IMR-90 (cell line): ENCODE data around the gene CBL. TPM values are rescaled to one million over a fixed set of nuclear protein-coding genes. Genes with fewer than 3 reads are reported as not detected.

ENCODE experiments used
- ATAC-seq: fragments of 200-7000 bp; cut with Tn5 transposase; 2 replicates; pipeline ENCODE4 v1.9.1; 2020; ENCODE audit warnings: low read depth, mild to moderate bottlenecking, moderate library complexity
- BruUV-seq: library from RNA; stranded (reverse); fragments of 400-500 nt; replicated peaks from 2 replicates; lab custom pipeline; 2021; lab: Mats Ljungman, UMichigan
- CTCF ChIA-PET: fragments of 300-600 bp; formaldehyde crosslinking; extraction: SDS; loops from one replicate; lab custom pipeline; 2021; ENCODE audit warnings: antibody characterized with exemption; lab: Yijun Ruan, JAX
- POLR2A ChIA-PET: fragments of 300-600 bp; sonication (Branson Sonifier 250); formaldehyde crosslinking; loops from one replicate; lab custom pipeline; 2022; ENCODE audit warnings: antibody characterized with exemption; ENCODE audit not compliant: unreplicated experiment; lab: Charles Lee
- DNase-seq: peaks from one replicate; pipeline ENCODE4 v3.0.0; 2013
- H2AFZ ChIP-seq: replicated peaks from 2 replicates; pipeline ENCODE3; 2013; ENCODE audit warnings: low read length, mild to moderate bottlenecking; ENCODE audit not compliant: poor library complexity
- H2AK5ac ChIP-seq: 2 replicates; pipeline ENCODE4 v1.6.1; 2013; ENCODE audit warnings: low read depth, low read length, inconsistent platforms
- H2AK9ac ChIP-seq: replicated peaks from 2 replicates; pipeline ENCODE3; 2013; ENCODE audit warnings: mild to moderate bottlenecking, low read depth, low read length, moderate library complexity; ENCODE audit not compliant: poor library complexity
- H2BK120ac ChIP-seq: 2 replicates; pipeline ENCODE4 v1.6.1; 2013; ENCODE audit warnings: low read depth, low read length, inconsistent platforms
- H2BK15ac ChIP-seq: 3 replicates; pipeline ENCODE4 v1.6.1; 2013; ENCODE audit warnings: low read depth, low read length, inconsistent platforms
- H2BK20ac ChIP-seq: 2 replicates; pipeline ENCODE4 v1.6.1; 2013; ENCODE audit warnings: low read depth, mild to moderate bottlenecking, inconsistent platforms, low read length, moderate library complexity
- H2BK5ac ChIP-seq: 2 replicates; pipeline ENCODE4 v1.6.1; 2013; ENCODE audit warnings: mild to moderate bottlenecking, low read depth, low read length, inconsistent platforms; ENCODE audit not compliant: poor library complexity, severe bottlenecking
- H3K14ac ChIP-seq: replicated peaks from 2 replicates; pipeline ENCODE4 v1.6.1; 2013; ENCODE audit warnings: low read depth, low read length, inconsistent platforms
- H3K18ac ChIP-seq: 2 replicates; pipeline ENCODE4 v1.6.1; 2013; ENCODE audit warnings: low read depth, low read length, control low read depth
- H3K23ac ChIP-seq: 2 replicates; pipeline ENCODE4 v1.6.1; 2013; ENCODE audit warnings: low read depth, low read length, inconsistent platforms
- H3K27ac ChIP-seq: 2 replicates; pipeline ENCODE4 v1.5.1; 2013; ENCODE audit warnings: mild to moderate bottlenecking, control low read depth, low read length; ENCODE audit not compliant: insufficient read depth
- H3K27me3 ChIP-seq: 2 replicates; pipeline ENCODE4 v1.6.1; 2013; ENCODE audit warnings: low read length; ENCODE audit not compliant: control insufficient read depth, insufficient read depth
- H3K36me3 ChIP-seq: 2 replicates; pipeline ENCODE4 v1.6.1; 2013; ENCODE audit warnings: low read length, mixed read lengths; ENCODE audit not compliant: control insufficient read depth, insufficient read depth
- H3K4ac ChIP-seq: 2 replicates; pipeline ENCODE4 v1.6.1; 2013; ENCODE audit warnings: low read depth, low read length, inconsistent platforms
- H3K4me1 ChIP-seq: 2 replicates; pipeline ENCODE4 v1.6.1; 2013; ENCODE audit warnings: low read length, mixed read lengths; ENCODE audit not compliant: control insufficient read depth, insufficient read depth
- H3K4me2 ChIP-seq: 2 replicates; pipeline ENCODE4 v1.6.1; 2013; ENCODE audit warnings: low read depth, mild to moderate bottlenecking, control low read depth, low read length, moderate library complexity
- H3K4me3 ChIP-seq: 2 replicates; pipeline ENCODE4 v1.5.1; 2013; ENCODE audit warnings: low read depth, mild to moderate bottlenecking, control low read depth, low read length, moderate library complexity; ENCODE audit not compliant: insufficient read depth
- H3K56ac ChIP-seq: 2 replicates; pipeline ENCODE4 v1.6.1; 2013; ENCODE audit warnings: low read length, inconsistent platforms; ENCODE audit not compliant: insufficient read depth; ENCODE audit errors: extremely low read depth
- H3K79me1 ChIP-seq, 2 experiments: 2 replicates each; pipeline ENCODE4 v1.6.1; 2013; ENCODE audit warnings: low read length in 2 of 2, inconsistent platforms in 1 of 2, low read depth in 1 of 2
- H3K9ac ChIP-seq: 2 replicates; pipeline ENCODE4 v1.6.1; 2013; ENCODE audit warnings: low read depth, low read length, control low read depth
- H3K9me1 ChIP-seq: 2 replicates; pipeline ENCODE4 v1.6.1; 2013; ENCODE audit warnings: low read length, inconsistent platforms; ENCODE audit not compliant: insufficient read depth
- H3K9me3 ChIP-seq: 2 replicates; pipeline ENCODE4 v1.6.1; 2013; ENCODE audit warnings: low read length; ENCODE audit not compliant: control insufficient read depth, insufficient read depth
- H4K20me1 ChIP-seq: 2 replicates; pipeline ENCODE4 v1.6.1; 2013; ENCODE audit warnings: low read length, inconsistent platforms; ENCODE audit not compliant: insufficient read depth
- H4K5ac ChIP-seq: 2 replicates; pipeline ENCODE4 v1.6.1; 2013; ENCODE audit warnings: mild to moderate bottlenecking, low read depth, low read length, control low read depth
- H4K8ac ChIP-seq, 2 experiments: 2 replicates each; pipeline ENCODE4 v1.6.1; 2013; ENCODE audit warnings: low read depth in 2 of 2, low read length in 2 of 2, control low read depth in 1 of 2, inconsistent platforms in 1 of 2
- H4K91ac ChIP-seq: 2 replicates; pipeline ENCODE4 v1.6.1; 2013; ENCODE audit warnings: low read depth, low read length, inconsistent platforms; ENCODE audit not compliant: insufficient read depth
- BHLHE40 ChIP-seq: fragments of 150-350 bp; IDR thresholded peaks from 2 replicates; pipeline ENCODE4 v1.6.1; 2016; ENCODE audit warnings: mild to moderate bottlenecking, low read depth, low read length
- CEBPB ChIP-seq: IDR thresholded peaks from 2 replicates; pipeline ENCODE4 v1.6.1; 2012; ENCODE audit warnings: low read depth, low read length, improper control_type of control experiment
- CHD1 ChIP-seq: IDR thresholded peaks from 2 replicates; pipeline ENCODE4 v1.6.1; 2012; ENCODE audit warnings: low read depth, low read length, improper control_type of control experiment
- CTCF ChIP-seq: conservative IDR thresholded peaks from 2 replicates; pipeline ENCODE4 v1.5.1; 2012; ENCODE audit warnings: mild to moderate bottlenecking, low read depth, low read length, improper control_type of control experiment
- ELK1 ChIP-seq: fragments of 150-350 bp; IDR thresholded peaks from 2 replicates; pipeline ENCODE4 v1.6.1; 2016; ENCODE audit warnings: low read depth, mild to moderate bottlenecking, low read length, moderate library complexity, borderline replicate concordance
- FOS ChIP-seq: fragments of 150-350 bp; IDR thresholded peaks from 2 replicates; pipeline ENCODE4 v1.6.1; 2016; ENCODE audit warnings: low read depth, low read length
- MAFK ChIP-seq: IDR thresholded peaks from 2 replicates; pipeline ENCODE4 v1.6.1; 2012; ENCODE audit warnings: low read depth, low read length, improper control_type of control experiment
- MAZ ChIP-seq: IDR thresholded peaks from 2 replicates; pipeline ENCODE4 v1.6.1; 2012; ENCODE audit warnings: low read depth, mild to moderate bottlenecking, low read length, improper control_type of control experiment, moderate library complexity, borderline replicate concordance
- MXI1 ChIP-seq: IDR thresholded peaks from 2 replicates; pipeline ENCODE4 v1.6.1; 2012; ENCODE audit warnings: low read depth, mild to moderate bottlenecking, low read length, moderate library complexity, borderline replicate concordance
- NFE2L2 ChIP-seq: fragments of 150-350 bp; IDR thresholded peaks from 2 replicates; pipeline ENCODE4 v1.6.1; 2016; ENCODE audit warnings: low read depth, mild to moderate bottlenecking, low read length
- POLR2A ChIP-seq: IDR thresholded peaks from 2 replicates; pipeline ENCODE4 v1.6.1; 2012; ENCODE audit warnings: mild to moderate bottlenecking, low read depth, low read length
- RAD21 ChIP-seq: IDR thresholded peaks from 2 replicates; pipeline ENCODE4 v1.6.1; 2012; ENCODE audit warnings: low read length, improper control_type of control experiment
- RCOR1 ChIP-seq: IDR thresholded peaks from 2 replicates; pipeline ENCODE4 v1.6.1; 2012; ENCODE audit warnings: mild to moderate bottlenecking, low read length, improper control_type of control experiment; ENCODE audit not compliant: insufficient replicate concordance
- RFX5 ChIP-seq: IDR thresholded peaks from 2 replicates; pipeline ENCODE4 v1.8.0; 2012; ENCODE audit warnings: low read depth, mild to moderate bottlenecking, low read length, moderate library complexity
- SMC3 ChIP-seq: fragments of 150-350 bp; IDR thresholded peaks from 2 replicates; pipeline ENCODE4 v1.6.1; 2016; ENCODE audit warnings: low read depth, mild to moderate bottlenecking, antibody characterized with exemption, low read length, moderate library complexity
- USF2 ChIP-seq: fragments of 150-350 bp; IDR thresholded peaks from 2 replicates; pipeline ENCODE4 v1.6.1; 2017; ENCODE audit warnings: mild to moderate bottlenecking, antibody characterized with exemption, low read length, low read depth
- WGBS, 2 experiments: methylation state at CpG; one replicate each; pipeline versions ENCODE4 v1.1.5 to v1.1.7; 2013; ENCODE audit warnings: missing lambda C conversion rate in 2 of 2; ENCODE audit not compliant: insufficient read length in 1 of 2; ENCODE audit errors: extremely low coverage in 2 of 2; 5-methylcytosine and 5-hydroxymethylcytosine counted together
- dilution Hi-C: fragments of 300-500 bp; cut with HindIII; formaldehyde crosslinking; loops from one replicate; pipeline ENCODE4 v1.14.3; 2018; ENCODE audit warnings: low sequenced_read_pairs; ENCODE audit not compliant: unreplicated experiment
- in situ Hi-C: fragments of 300-500 bp; cut with MboI; formaldehyde crosslinking; loops from 3 replicates; pipeline ENCODE4 v1.14.3; 2019; ENCODE audit warnings: low sequenced_read_pairs, inconsistent platforms, mixed read lengths
- intact Hi-C: fragments of 100-400 bp; cut with micrococcal nuclease; formaldehyde crosslinking; loops from 2 replicates; pipeline ENCODE4 v1.10.0; 2022
- polyA plus RNA-seq, 3 experiments: library from polyadenylated mRNA; depleted of rRNA; stranded (reverse); fragments of >200 nt; gene quantifications; 2 replicates each; pipeline ENCODE4 v1.2.3, GENCODE V29; 2012; ENCODE audit warnings: low replicate concordance in 1 of 3
- total RNA-seq: library from RNA; depleted of rRNA; stranded (reverse); fragments of >200 nt; gene quantifications from 2 replicates; pipeline ENCODE4 v1.2.3, GENCODE V29; 2012

Gene CBL
- total and polyA plus RNA-seq, 2 of the 4 experiments (the other 2 are of a cell fraction): 6.1 to 11.8 TPM

- H2AFZ ChIP-seq: no peak overlapping the region
- intact Hi-C loops (no loop called here), dilution Hi-C loops (no loop called here), in situ Hi-C loops (no loop called here)
- POLR2A ChIA-PET: interaction anchor here (0.6 kb wide), 1 partner anchor 52 kb away, joined by 3 read pairs; no protein-coding TSS in a partner anchor
- DNase-seq (no peak), ATAC-seq (no peak)
- TF ChIP-seq CHD1 (no peak), CTCF (no peak), BHLHE40 (no peak), MAFK (no peak), USF2 (no peak), MAZ (no peak), POLR2A (no peak), FOS (no peak), RAD21 (no peak), NFE2L2 (no peak), RCOR1 (no peak), RFX5 (no peak), SMC3 (no peak), ELK1 (no peak), MXI1 (no peak), CEBPB (no peak)
- H2BK20ac ChIP-seq: no peak overlapping the region
- no peaks in the 10 kb centered on the region for H3K27me3 ChIP-seq
- BruUV-seq: no TSS peak
- no peak overlapping the region for H2AK5ac ChIP-seq
- CTCF ChIA-PET: interaction anchor here (1.1 kb wide), 1 partner anchor 72 kb away, joined by 3 read pairs; no protein-coding TSS in a partner anchor
- no peaks in the 10 kb centered on the region for H4K20me1 ChIP-seq
- H3K56ac ChIP-seq: no peak overlapping the region
- H3K4me2 ChIP-seq: no peak overlapping the region
- H3K14ac ChIP-seq: no peak overlapping the region
- no peak overlapping the region for H3K9ac ChIP-seq
- no peaks in the 10 kb centered on the region for H3K9me3 ChIP-seq
- no peak overlapping the region for H3K18ac ChIP-seq
- no peak overlapping the region for H3K27ac ChIP-seq
- H3K79me1 ChIP-seq: peaks cover 10 to 28% of the 10 kb centered on the region in 2 experiments; a peak in 3 of 4 replicates
- H2AK9ac ChIP-seq: no peak overlapping the region
- no peak overlapping the region for H3K4me3 ChIP-seq
- no peaks in the 10 kb centered on the region for H3K9me1 ChIP-seq
- WGBS, 2 experiments: no CpG with 5 or more reads among the region's 1 CpG
- no peak overlapping the region for H2BK5ac ChIP-seq
- H4K5ac ChIP-seq: no peak overlapping the region
- no peaks in the 10 kb centered on the region for H3K4me1 ChIP-seq
- no peak overlapping the region for H2BK120ac ChIP-seq
- no peak overlapping the region for H4K91ac ChIP-seq
- no peak overlapping the region for H3K4ac ChIP-seq
- H3K23ac ChIP-seq: no peak overlapping the region
- no peak overlapping the region for H4K8ac ChIP-seq
- H3K36me3 ChIP-seq: peaks cover 30% of the 10 kb centered on the region
- H2BK15ac ChIP-seq: no peak overlapping the region
Observed at GRCh38 chr11:119277660-119278059, 71.5 kb downstream of the CBL start.
